ENCODE results near the gene ADGRV1. TPM values are rescaled to one million over a fixed set of nuclear protein-coding genes. Genes with fewer than 3 reads are reported as not detected.
A peak's percentile ranks its signal among the peaks of the same experiment; 100 is the strongest.

Gene ADGRV1
- total RNA-seq, 2 experiments from 2014 or later, result 0.06 TPM; not detected in 1

DNA sequence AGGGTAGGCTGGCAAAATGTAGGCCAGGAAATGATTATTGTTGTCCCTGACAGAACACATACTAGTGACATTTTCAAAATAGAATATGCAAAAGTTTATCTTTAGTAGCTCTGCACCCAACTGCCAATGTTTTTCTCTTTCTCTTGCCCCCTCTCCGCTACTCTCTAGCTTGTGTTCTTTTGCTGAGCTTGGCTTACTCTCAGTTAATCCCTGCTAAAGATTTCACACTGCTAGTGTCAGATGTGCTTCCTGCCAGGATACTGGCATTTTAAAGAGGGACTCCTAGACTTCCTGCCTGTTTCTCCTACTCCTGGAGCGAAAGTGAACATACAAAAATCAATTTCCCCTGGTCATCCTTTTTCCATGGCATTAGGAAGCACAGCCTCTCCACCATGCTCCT lies 564.1 kb downstream of the ADGRV1 start:
- Mint-ChIP-seq H3K4me3 (no peak overlapping the region), H3K36me3 (peaks cover 2% of the 10 kb centered on the region), H3K4me1 (peaks cover 1% of the 10 kb centered on the region), H3K27me3 (peaks cover 6% of the 10 kb centered on the region), H3K27ac (no peak overlapping the region), H3K9me3 (no peaks in the 10 kb centered on the region)
- POLR2A ChIA-PET, result no interaction called here
- DNase-seq (no peak), ATAC-seq (ENCODE audit: low read depth) (no peak)

DNA sequence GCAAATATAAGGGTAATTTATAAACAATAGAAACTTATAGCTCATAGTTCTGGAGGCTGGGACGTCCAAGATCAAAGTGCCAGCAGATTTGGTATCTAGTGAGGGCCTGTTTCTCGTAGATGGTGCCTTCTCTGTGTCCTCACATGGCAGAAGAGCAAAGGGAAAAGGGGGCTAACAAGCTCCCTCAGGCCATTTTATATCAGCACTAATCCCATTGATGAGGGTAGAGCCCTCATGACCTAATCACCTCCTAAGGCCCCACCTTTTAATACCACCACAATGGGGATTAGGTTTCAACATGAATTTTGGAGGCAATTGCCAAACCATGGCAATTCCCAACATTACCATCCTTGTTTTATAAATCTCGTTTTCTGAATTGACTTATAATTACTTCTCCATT lies 564.7 kb downstream of the ADGRV1 start:
- peaks cover 2% of the 10 kb centered on the region for H3K36me3 Mint-ChIP-seq
- POLR2A ChIA-PET, result no interaction called here
- H3K27me3 Mint-ChIP-seq, result peaks cover 4% of the 10 kb centered on the region
- peaks cover 1% of the 10 kb centered on the region for H3K4me1 Mint-ChIP-seq
- H3K9me3 Mint-ChIP-seq, result no peaks in the 10 kb centered on the region
- H3K27ac Mint-ChIP-seq, result no peak overlapping the region
- no peak for ATAC-seq (ENCODE audit: low read depth)
- no peak overlapping the region for H3K4me3 Mint-ChIP-seq
- no peak for DNase-seq

DNA sequence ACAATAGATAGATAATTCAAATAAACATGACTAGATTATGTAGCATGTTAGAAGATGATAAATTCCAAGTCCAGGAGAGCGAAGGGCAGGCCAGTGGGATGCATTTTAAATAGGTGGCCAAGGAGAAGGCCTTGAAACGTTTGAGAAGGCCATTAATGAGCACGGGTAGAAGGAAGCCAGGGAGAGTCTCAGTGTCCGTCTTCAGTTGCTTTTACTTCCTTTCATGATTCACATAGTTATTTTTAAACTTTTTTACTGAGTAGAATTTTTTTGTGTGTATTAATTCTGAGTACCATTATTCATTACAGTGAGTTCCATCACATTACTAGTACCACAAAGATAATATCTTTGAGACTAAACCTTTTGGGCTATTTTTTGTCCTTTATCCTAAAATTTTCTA lies 565.3 kb downstream of the ADGRV1 start:
- DNase-seq (no peak), ATAC-seq (ENCODE audit: low read depth) (no peak)
- POLR2A ChIA-PET, result no interaction called here
- Mint-ChIP-seq H3K9me3 (no peaks in the 10 kb centered on the region), H3K4me1 (no peaks in the 10 kb centered on the region), H3K4me3 (no peak overlapping the region), H3K27me3 (peaks cover 4% of the 10 kb centered on the region), H3K36me3 (peaks cover 2% of the 10 kb centered on the region), H3K27ac (no peak overlapping the region)

DNA sequence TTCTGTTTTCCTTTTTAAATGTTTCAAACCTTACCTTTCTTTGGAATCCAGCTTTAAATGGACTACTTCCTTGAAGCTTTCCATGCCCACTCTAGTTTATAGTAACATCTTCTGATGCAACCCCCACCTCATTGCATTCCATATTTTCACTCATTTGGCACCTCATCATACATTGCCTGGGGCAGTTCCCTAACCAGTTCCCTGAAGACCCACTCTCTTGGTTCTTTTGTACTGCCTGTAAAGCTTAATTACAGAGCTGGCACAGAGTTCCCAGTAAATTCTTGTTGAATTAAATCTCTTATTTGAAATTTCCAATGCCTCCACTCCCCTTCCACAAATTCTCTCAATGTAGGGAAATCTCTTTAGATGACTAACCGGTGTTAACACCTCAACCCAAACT lies 567.3 kb downstream of the ADGRV1 start:
- Mint-ChIP-seq H3K27me3 (peaks cover 4% of the 10 kb centered on the region), H3K27ac (no peak overlapping the region), H3K9me3 (no peaks in the 10 kb centered on the region), H3K36me3 (peaks cover 2% of the 10 kb centered on the region), H3K4me3 (no peak overlapping the region), H3K4me1 (no peaks in the 10 kb centered on the region)
- ATAC-seq (ENCODE audit: low read depth), result no peak
- DNase-seq, result no peak
- POLR2A ChIA-PET, result no interaction called here

DNA sequence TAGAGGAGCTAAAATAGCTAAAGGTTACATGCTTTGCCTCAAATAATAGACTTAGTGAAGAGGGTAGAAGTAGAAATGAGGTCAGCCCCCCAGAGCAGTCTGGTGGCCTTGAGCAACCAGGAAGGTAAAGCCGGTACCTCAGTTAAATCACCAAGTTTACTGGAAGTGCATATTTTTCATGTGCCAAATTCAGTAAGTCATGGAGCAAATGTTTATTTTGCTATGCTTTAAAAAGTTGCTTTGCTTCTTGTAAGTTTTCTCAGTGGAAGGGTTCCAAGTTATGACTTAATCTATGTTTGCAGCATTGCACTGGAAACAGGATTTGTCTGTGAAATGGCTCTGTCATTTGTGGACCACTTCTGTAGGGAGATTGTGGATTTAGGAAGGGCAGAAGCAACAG lies 567.9 kb downstream of the ADGRV1 start:
- Mint-ChIP-seq H3K27me3 (peaks cover 7% of the 10 kb centered on the region), H3K27ac (no peak overlapping the region), H3K4me1 (no peaks in the 10 kb centered on the region), H3K36me3 (peaks cover 6% of the 10 kb centered on the region), H3K4me3 (no peak overlapping the region), H3K9me3 (no peaks in the 10 kb centered on the region)
- POLR2A ChIA-PET, result no interaction called here
- ATAC-seq (ENCODE audit: low read depth) (no peak), DNase-seq (no peak)

DNA sequence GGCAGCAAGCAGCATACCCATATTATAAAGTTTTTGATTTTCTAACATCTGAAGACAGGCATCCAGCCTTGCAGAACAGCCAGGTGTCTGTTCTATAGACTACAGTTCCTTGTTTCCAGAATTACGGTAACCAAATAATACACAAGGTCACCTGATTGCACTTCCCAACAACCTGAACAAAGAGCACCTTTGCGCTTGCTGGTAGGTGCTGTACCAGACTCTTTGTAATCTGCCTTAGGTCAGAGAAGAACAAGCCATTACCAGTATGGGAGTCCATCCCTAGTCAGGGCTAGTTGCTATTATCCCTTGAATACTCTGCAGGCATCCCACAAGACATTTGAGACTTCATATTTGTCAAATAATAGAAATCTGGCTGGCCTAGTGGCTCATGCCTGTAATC lies 568.3 kb downstream of the ADGRV1 start:
- ATAC-seq (ENCODE audit: low read depth) (no peak), DNase-seq (no peak)
- no peak overlapping the region for H3K4me3 Mint-ChIP-seq
- peaks cover 8% of the 10 kb centered on the region for H3K36me3 Mint-ChIP-seq
- no peak overlapping the region for H3K27ac Mint-ChIP-seq
- H3K27me3 Mint-ChIP-seq, result peaks cover 9% of the 10 kb centered on the region
- H3K4me1 Mint-ChIP-seq, result no peaks in the 10 kb centered on the region
- POLR2A ChIA-PET, result no interaction called here
- H3K9me3 Mint-ChIP-seq, result no peaks in the 10 kb centered on the region

DNA sequence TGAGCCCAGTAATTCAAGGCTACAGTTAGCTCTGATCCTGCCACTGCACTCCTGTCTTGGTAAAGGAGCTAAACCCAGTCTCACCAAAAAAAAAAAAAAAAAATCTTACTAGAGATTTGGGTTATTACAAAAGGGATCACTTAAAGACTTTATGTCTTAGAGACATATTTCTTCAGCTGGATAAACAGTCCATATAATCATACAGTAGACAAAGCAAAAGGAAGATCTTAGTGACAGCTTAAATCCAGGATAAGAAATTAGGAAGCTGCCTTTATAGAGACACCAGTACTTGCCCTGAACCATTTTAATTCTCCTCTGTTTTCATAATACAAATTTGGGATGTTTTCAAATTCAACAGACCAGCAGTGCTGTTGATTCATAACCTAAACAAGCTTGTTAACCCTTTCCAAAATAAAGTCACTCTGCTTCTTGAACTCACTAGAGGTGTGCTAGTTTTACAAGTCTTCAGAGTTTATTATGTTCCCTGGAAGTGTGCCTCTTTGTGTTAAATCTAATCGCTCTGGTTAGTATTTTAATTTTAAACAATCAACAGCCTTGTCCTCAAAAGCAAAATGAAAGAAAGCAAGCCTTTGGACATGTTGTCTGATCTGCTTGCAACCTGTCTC lies 569.0 kb downstream of the ADGRV1 start:
- Mint-ChIP-seq H3K4me1 (no peaks in the 10 kb centered on the region), H3K4me3 (no peak overlapping the region), H3K36me3 (peaks cover 8% of the 10 kb centered on the region), H3K27ac (no peak overlapping the region), H3K27me3 (peaks cover 12% of the 10 kb centered on the region), H3K9me3 (no peaks in the 10 kb centered on the region)
- DNase-seq, result no peak
- POLR2A ChIA-PET, result interaction anchor here (1.0 kb wide), 1 partner anchor 256 kb away, joined by 3 read pairs; the partner anchor contains the start of gene ARRDC3
- ATAC-seq (ENCODE audit: low read depth), result no peak

DNA sequence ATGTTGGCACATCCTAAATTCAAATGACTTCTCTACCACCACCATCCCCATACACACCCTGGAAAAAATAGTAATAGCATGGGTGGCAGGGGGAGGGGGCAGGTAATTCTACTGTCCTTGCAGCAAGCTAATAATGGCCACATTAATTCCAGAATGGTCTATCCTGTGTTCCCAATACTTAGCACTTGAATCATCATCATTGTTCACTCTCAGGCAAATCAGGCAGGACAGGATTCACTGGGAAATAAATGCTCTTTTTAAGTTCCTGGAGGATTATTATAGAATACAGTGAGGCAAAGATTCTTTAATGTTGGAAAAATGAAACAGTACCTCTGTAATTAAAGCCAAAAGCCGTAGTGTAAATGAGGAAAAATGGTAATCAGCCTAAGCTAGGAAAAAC lies 570.0 kb downstream of the ADGRV1 start:
- POLR2A ChIA-PET, result no interaction called here

DNA sequence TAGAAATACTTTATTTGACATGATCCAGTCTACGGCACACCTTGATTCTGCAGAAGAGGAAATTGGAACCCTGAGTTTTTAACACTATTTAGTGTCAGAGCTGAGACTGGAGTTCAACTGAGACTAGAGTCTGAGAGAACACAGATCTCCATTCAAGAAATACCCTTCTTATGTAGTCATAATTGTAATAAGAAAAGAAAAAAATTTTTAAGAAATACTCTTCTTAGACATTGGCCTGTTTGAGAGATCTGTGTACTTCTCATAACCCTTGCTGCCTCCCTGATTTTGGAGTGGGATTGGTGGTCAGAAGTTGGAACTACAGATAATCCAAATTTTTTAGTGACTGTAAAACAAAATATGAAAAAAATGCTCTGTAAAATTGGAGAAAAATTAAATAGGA lies 571.2 kb downstream of the ADGRV1 start:
- Mint-ChIP-seq H3K9me3 (no peaks in the 10 kb centered on the region), H3K4me3 (no peak overlapping the region), H3K27ac (no peak overlapping the region), H3K36me3 (peaks cover 10% of the 10 kb centered on the region), H3K4me1 (peaks cover 4% of the 10 kb centered on the region), H3K27me3 (peaks cover 13% of the 10 kb centered on the region)
- DNase-seq (no peak), ATAC-seq (ENCODE audit: low read depth) (no peak)
- POLR2A ChIA-PET, result no interaction called here

More for the DNA sequence above, 570.0 kb downstream of the ADGRV1 start:
- no peak for ATAC-seq (ENCODE audit: low read depth)
- Mint-ChIP-seq H3K9me3 (no peaks in the 10 kb centered on the region), H3K27me3 (peaks cover 13% of the 10 kb centered on the region), H3K4me3 (no peak overlapping the region), H3K4me1 (no peaks in the 10 kb centered on the region), H3K36me3 (peaks cover 8% of the 10 kb centered on the region), H3K27ac (no peak overlapping the region)
- DNase-seq, result no peak

DNA sequence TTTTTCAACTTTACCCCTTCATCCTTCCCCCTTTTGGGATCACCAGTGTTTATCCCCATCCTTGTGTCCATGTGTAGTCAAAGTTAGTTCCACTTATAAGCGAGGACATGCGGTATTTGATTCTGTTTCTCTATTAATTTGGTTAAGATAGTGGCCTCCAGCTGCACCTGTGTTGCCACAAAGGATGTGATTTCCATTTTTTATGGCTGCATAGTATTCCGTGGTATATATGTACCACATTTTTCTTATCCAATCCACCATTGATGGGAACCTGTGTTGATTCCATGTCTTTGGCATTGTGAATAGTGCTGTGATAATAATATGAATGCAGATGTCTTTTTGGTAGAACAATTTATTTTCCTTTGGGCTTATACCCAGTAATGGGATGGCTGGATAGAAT lies 572.2 kb downstream of the ADGRV1 start:
- DNase-seq, result no peak
- no peak overlapping the region for H3K4me3 Mint-ChIP-seq
- H3K36me3 Mint-ChIP-seq, result peaks cover 10% of the 10 kb centered on the region
- H3K27ac Mint-ChIP-seq, result no peak overlapping the region
- H3K27me3 Mint-ChIP-seq, result peaks cover 13% of the 10 kb centered on the region
- H3K4me1 Mint-ChIP-seq, result peaks cover 10% of the 10 kb centered on the region
- no peaks in the 10 kb centered on the region for H3K9me3 Mint-ChIP-seq
- no peak for ATAC-seq (ENCODE audit: low read depth)
- POLR2A ChIA-PET, result no interaction called here

DNA sequence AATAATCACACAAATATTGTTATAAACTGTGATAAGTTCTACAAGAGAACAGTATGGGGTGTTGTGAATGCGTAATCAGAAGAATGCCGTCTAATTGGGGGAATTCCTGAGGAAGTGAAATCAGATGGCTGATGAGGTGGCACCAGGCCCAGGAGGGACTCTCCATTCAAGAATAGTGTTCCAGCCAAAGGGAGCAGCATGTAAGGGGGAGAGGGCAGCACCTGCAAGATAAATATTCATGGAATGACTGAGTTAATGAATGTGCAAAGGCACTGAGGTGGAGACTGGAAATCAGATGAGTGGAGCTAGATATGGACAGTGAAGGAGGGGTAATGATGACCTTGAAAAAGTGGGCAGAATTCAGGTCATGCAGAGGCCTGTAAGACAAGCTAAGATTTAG lies 574.0 kb downstream of the ADGRV1 start:
- Mint-ChIP-seq H3K9me3 (no peaks in the 10 kb centered on the region), H3K27ac (no peak overlapping the region), H3K36me3 (peaks cover 11% of the 10 kb centered on the region), H3K4me3 (no peak overlapping the region), H3K27me3 (peaks cover 13% of the 10 kb centered on the region), H3K4me1 (peaks cover 24% of the 10 kb centered on the region)
- POLR2A ChIA-PET, result interaction anchor here (1.4 kb wide), 1 partner anchor 251 kb away, joined by 3 read pairs; the partner anchor contains the start of gene ARRDC3
- ATAC-seq (ENCODE audit: low read depth) (no peak), DNase-seq (no peak)

DNA sequence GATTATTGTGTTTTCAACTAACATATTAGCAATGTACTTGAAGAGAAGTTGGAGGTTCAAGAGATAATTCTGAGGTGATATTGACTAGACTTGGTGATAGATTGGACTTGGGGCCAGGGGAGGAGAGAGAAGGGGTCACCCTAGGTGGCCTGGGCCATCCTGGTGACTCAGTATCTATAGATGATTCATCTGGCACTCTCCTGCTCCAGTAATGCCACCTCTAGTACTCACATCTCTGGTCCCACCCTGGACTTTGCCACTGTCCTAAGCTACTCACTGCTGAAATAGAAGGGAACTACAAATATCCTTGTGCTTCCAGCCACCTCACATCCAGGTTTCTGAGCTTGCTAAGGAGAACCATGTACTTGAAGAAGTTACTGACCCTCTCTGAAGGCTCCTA lies 574.6 kb downstream of the ADGRV1 start:
- ATAC-seq (ENCODE audit: low read depth) (no peak), DNase-seq (no peak)
- POLR2A ChIA-PET, result interaction anchor here (1.4 kb wide), 1 partner anchor 250 kb away, joined by 3 read pairs; the partner anchor contains the start of gene ARRDC3
- H3K4me1 Mint-ChIP-seq, result peaks cover 27% of the 10 kb centered on the region
- peaks cover 13% of the 10 kb centered on the region for H3K27me3 Mint-ChIP-seq
- no peaks in the 10 kb centered on the region for H3K9me3 Mint-ChIP-seq
- H3K4me3 Mint-ChIP-seq, result no peak overlapping the region
- H3K36me3 Mint-ChIP-seq, result peaks cover 15% of the 10 kb centered on the region
- no peak overlapping the region for H3K27ac Mint-ChIP-seq

DNA sequence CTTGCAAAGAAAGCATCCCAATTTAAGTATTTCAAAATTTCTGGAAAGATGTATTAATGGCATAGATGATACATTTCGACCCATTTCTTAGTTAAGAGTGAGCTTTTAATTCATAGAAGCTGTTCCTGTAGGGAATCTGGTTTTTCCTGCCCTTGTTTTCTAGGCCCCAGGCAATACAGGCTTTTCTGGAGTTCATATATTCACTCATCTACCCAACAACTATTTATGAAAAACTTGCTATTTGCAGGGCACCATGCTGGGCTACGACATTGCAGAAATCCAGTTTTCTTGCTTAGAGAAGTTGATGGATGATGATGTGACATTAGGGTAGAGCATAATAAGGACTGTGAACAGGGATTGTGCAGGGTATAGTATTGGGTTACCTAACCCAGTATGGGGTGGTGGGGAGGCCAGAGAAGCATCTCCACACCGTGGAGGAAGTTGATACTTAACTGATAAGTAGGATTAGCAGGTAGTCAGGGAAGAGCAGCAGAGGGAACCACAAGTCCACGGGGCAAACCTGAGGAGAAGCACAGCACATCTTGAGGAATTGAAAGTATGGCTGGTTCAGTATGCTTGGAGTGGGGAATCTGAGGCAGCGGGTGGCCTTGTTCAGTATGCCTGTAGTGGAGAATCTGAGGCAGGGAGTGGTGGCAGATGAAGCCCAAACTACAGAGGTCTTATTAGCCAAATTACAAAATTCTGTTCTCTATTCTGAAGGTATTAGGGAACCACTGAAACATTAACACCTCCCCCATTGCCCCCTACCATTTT lies 577.1 kb downstream of the ADGRV1 start:
- Mint-ChIP-seq H3K4me1 (peaks cover 40% of the 10 kb centered on the region), H3K4me3 (peak overlapping the region; percentile 74), H3K36me3 (peaks cover 19% of the 10 kb centered on the region), H3K27ac (peak overlapping the region; percentile 84), H3K9me3 (peaks cover 1% of the 10 kb centered on the region), H3K27me3 (peaks cover 13% of the 10 kb centered on the region)
- ATAC-seq (ENCODE audit: low read depth) (peak; percentile 49), DNase-seq (no peak)
- POLR2A ChIA-PET, result interaction anchor here (1.0 kb wide), 1 partner anchor 244 kb away, joined by 3 read pairs; no protein-coding TSS in a partner anchor

DNA sequence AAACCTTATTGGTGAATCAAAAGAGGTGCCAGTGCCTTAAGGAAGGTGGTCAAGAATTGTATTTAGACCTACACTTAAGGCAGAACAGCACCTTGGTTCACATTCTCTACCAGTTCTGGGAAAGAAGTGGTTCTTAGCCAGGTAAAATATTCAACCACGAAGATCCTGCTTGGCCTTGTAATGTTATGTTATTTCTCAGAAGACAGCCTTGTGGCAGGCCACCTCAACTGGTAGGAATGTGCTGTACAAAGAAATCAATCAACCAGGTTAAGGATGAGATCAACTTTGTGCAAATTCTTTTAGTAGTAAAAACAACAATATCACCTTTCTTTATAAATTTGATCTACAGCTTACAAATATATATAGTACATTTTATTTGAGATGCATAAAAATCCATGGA lies 577.7 kb downstream of the ADGRV1 start:
- H3K4me1 Mint-ChIP-seq, result peaks cover 40% of the 10 kb centered on the region
- peak overlapping the region; percentile 74 for H3K4me3 Mint-ChIP-seq
- peak overlapping the region; percentile 84 for H3K27ac Mint-ChIP-seq
- POLR2A ChIA-PET, result interaction anchor here (1.2 kb wide), 1 partner anchor 244 kb away, joined by 5 read pairs; no protein-coding TSS in a partner anchor
- H3K27me3 Mint-ChIP-seq, result peaks cover 11% of the 10 kb centered on the region
- peaks cover 1% of the 10 kb centered on the region for H3K9me3 Mint-ChIP-seq
- ATAC-seq (ENCODE audit: low read depth) (peak; percentile 82), DNase-seq (no peak)
- H3K36me3 Mint-ChIP-seq, result peaks cover 15% of the 10 kb centered on the region
